GM21786 (cell line): ENCODE data around the gene HES4.

Experiments
- ATAC-seq: cut with Tn5 transposase; IDR thresholded peaks from one replicate; pipeline ENCODE4 v1.9.1; 2021; ENCODE audit not compliant: unreplicated experiment

HES4 gene

GRCh38 chr1:969260-969855 is 30.5 kb downstream of the HES4 start:
- ATAC-seq, result no peak

GRCh38 chr1:967466-968343 is 32.2 kb downstream of the HES4 start:
- no peak for ATAC-seq

- ATAC-seq, result peak; percentile 63
These were observed 33.1 kb downstream of the HES4 start for GRCh38 chr1:966704-967300.

GRCh38 chr1:966135-966703 is 33.7 kb downstream of the HES4 start, which contains the start of gene PLEKHN1:
Gene PLEKHN1, plus strand, starts transcription at chr1:966482. Its CDS starts 50 bp downstream, at chr1:966532.
- ATAC-seq, result peak; percentile 29

- ATAC-seq, result no peak
These were observed 34.3 kb downstream of the HES4 start for GRCh38 chr1:965526-966134.

GRCh38 chr1:964691-965525 is 35.0 kb downstream of the HES4 start:
- ATAC-seq, result no peak

GRCh38 chr1:963746-964525 is 36.0 kb downstream of the HES4 start:
- ATAC-seq, result no peak

GRCh38 chr1:963301-963651 is 36.6 kb downstream of the HES4 start:
- ATAC-seq, result no peak

GRCh38 chr1:962381-963300 is 37.3 kb downstream of the HES4 start:
- no peak for ATAC-seq

- ATAC-seq, result no peak
These were observed 38.7 kb downstream of the HES4 start for GRCh38 chr1:961132-961669.

- peak; percentile 36 for ATAC-seq
These were observed 39.4 kb downstream of the HES4 start, which contains the start of gene KLHL17 for GRCh38 chr1:960363-961131. Gene KLHL17, plus strand, starts transcription at chr1:960584. Its CDS starts 110 bp downstream, at chr1:960694.

- no peak for ATAC-seq
These were observed 40.0 kb downstream of the HES4 start for GRCh38 chr1:959731-960362.

- peak; percentile 75 for ATAC-seq
These were observed 40.8 kb downstream of the HES4 start, which contains the start of gene NOC2L for GRCh38 chr1:958823-959730. Gene NOC2L, minus strand, starts transcription at chr1:959256. Its CDS starts 16 bp downstream, at chr1:959240.

- ATAC-seq, result no peak
These were observed 43.3 kb downstream of the HES4 start for GRCh38 chr1:956636-957035.

- ATAC-seq, result no peak
These were observed 44.4 kb downstream of the HES4 start for GRCh38 chr1:955474-955873.

- no peak for ATAC-seq
These were observed 45.0 kb downstream of the HES4 start for GRCh38 chr1:954927-955326.
